H1 (cell line): Measurements from ENCODE around the gene KLHL7. TPM values are rescaled to one million over a fixed set of nuclear protein-coding genes. Genes with fewer than 3 reads are reported as not detected.

Source experiments
- BACH1 ChIP-seq: IDR thresholded peaks from 2 replicates; pipeline ENCODE4 v1.6.1; 2012; ENCODE audit warnings: low read length, improper control_type of control experiment
- CHD7 ChIP-seq: fragments of 300-600 bp; sonication (generic); IDR thresholded peaks from 2 replicates; pipeline ENCODE4 v1.7.1; 2012; ENCODE audit warnings: low read length, moderate library complexity, mild to moderate bottlenecking, inconsistent platforms; ENCODE audit not compliant: insufficient replicate concordance
- CTBP2 ChIP-seq: IDR thresholded peaks from 2 replicates; pipeline ENCODE4 v1.7.0; 2011; ENCODE audit warnings: borderline replicate concordance, mild to moderate bottlenecking, moderate library complexity, mixed read lengths, low read length; ENCODE audit not compliant: insufficient read depth, insufficient read length
- EZH2 ChIP-seq: fragments of 200-600 bp; sonication (generic); IDR thresholded peaks from 2 replicates; pipeline ENCODE4 v1.7.1; 2012; ENCODE audit warnings: low read depth, mild to moderate bottlenecking, moderate library complexity, low read length, inconsistent platforms; ENCODE audit not compliant: severe bottlenecking
- MAFK ChIP-seq: IDR thresholded peaks from 2 replicates; pipeline ENCODE4 v1.6.1; 2012; ENCODE audit warnings: low read depth, mild to moderate bottlenecking, improper control_type of control experiment, low read length
- SIRT6 ChIP-seq: IDR thresholded peaks from one replicate; pipeline ENCODE4 v1.7.1; 2012; ENCODE audit warnings: low read length, inconsistent platforms
- TAF7 ChIP-seq: optimal IDR thresholded peaks from 2 replicates; pipeline ENCODE3; 2011; ENCODE audit warnings: low read depth, mild to moderate bottlenecking, inconsistent platforms, low read length, moderate library complexity, borderline replicate concordance
- polyA plus RNA-seq, 7 experiments: library from polyadenylated mRNA; depleted of rRNA in 3 of 7; stranded (reverse) in 5 of 7; unstranded in 2 of 7; fragments of >200 nt in 5 of 7; fragments of 200-250 nt in 2 of 7; gene quantifications; 1 replicate in 5 of 7; 2 replicates in 1 of 7; 4 replicates in 1 of 7; pipeline versions ENCODE4 v1.2.1 to v1.2.3, GENCODE V29; 2011 to 2013; ENCODE audit warnings: missing spikeins in 2 of 7, mixed read lengths in 2 of 7
- total RNA-seq: library from RNA; stranded (reverse); fragmentation: NEBNext Ultra II Directional; extraction: Animal tissue kit (Norgen Biotek cat#: 25700); gene quantifications from 2 replicates; pipeline ENCODE4 v1.2.1, GENCODE V29; 2021
- TF ChIP-seq, protein P1 (sequence below): IDR thresholded peaks from 2 replicates; pipeline ENCODE4 v1.6.1; 2012; ENCODE audit warnings: inconsistent platforms

KLHL7 gene
- total and polyA plus RNA-seq, 2 of the 8 experiments (the other 6 are each of a cell fraction or from before 2014, with no cell fraction given), result 65.3 to 115 TPM

DNA sequence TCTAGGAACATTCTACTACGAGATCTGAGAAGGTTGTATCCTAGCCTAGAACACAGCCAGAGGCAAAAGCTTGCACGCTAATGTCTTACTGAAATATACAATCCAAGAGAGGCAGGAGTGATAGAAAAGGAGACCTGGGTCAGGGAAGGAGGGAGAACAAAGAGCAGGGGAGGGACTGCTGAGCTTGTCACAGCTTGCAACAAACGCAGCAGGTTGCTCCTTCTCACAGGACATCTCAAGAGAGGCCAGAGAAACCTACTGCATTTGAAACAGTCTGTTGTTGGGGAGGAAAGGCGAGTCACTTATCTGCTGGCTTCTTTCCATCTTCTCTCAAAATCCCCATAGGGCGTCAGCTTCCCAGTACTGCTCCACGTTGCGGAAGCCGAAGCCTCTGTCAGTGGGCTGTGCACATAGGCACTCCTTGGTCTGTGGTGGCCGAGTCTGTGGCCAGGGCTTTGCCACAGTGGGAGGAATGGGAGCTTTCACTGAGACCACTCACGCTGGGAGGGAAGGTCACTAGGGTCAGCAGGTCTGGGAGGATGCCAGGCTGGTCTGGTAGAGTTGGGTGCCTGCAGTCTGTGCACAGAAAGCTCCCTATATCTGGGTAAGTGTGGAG, 115.2 kb downstream of the KLHL7 start (continued):
- TF ChIP-seq CHD7 (no peak), MAFK (no peak), EZH2 (no peak), TAF7 (no peak), SIRT6 (no peak), BACH1 (no peak), CTBP2 (no peak)
- TF ChIP-seq, protein P1, sequence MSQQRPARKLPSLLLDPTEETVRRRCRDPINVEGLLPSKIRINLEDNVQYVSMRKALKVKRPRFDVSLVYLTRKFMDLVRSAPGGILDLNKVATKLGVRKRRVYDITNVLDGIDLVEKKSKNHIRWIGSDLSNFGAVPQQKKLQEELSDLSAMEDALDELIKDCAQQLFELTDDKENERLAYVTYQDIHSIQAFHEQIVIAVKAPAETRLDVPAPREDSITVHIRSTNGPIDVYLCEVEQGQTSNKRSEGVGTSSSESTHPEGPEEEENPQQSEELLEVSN, result no peak
